HFFc6 (cell line): ENCODE results near the gene THBS2. TPM values are rescaled to one million over a fixed set of nuclear protein-coding genes. Genes with fewer than 3 reads are reported as not detected.

Experiments
- DNase-seq: peaks from one replicate; pipeline ENCODE4 v3.0.0-alpha.2; 2018
- H3K27ac Mint-ChIP-seq: 2 replicates; pipeline ENCODE4 v1.8.0; 2020; ENCODE audit warnings: mild to moderate bottlenecking, mixed read lengths
- H3K27me3 Mint-ChIP-seq: 2 replicates; pipeline ENCODE4 v1.8.0; 2021; ENCODE audit warnings: mild to moderate bottlenecking, moderate library complexity, mixed read lengths; ENCODE audit not compliant: insufficient read depth
- H3K36me3 Mint-ChIP-seq: 2 replicates; pipeline ENCODE4 v1.8.0; 2021; ENCODE audit warnings: low read depth, mixed read lengths
- H3K4me1 Mint-ChIP-seq: 2 replicates; pipeline ENCODE4 v1.8.0; 2020; ENCODE audit warnings: low read depth, mixed read lengths
- H3K4me3 Mint-ChIP-seq: 2 replicates; pipeline ENCODE4 v1.8.0; 2020; ENCODE audit warnings: mild to moderate bottlenecking, moderate library complexity, mixed read lengths
- H3K9me3 Mint-ChIP-seq: 2 replicates; pipeline ENCODE4 v1.8.0; 2020; ENCODE audit warnings: mild to moderate bottlenecking, mixed read lengths
- CTCF ChIP-seq: fragments of 200-600 bp; sonication (generic); IDR thresholded peaks from 2 replicates; pipeline ENCODE4 v1.5.0; 2021; ENCODE audit warnings: antibody characterized with exemption, mild to moderate bottlenecking
- total RNA-seq, 6 experiments: library from RNA; stranded (reverse); fragmentation: NEBNext Ultra II Directional; extraction: Animal tissue kit (Norgen Biotek cat#: 25700); gene quantifications; 2 replicates in 1 of 6; 3 replicates in 5 of 6; pipeline ENCODE4 v1.2.3, GENCODE V29; 2021

The THBS2 gene
- total RNA-seq, 6 experiments from 2014 or later, result 156 to 254 (median 218) TPM

- TF ChIP-seq CTCF, result no peak
- no peak overlapping the region for H3K4me3 Mint-ChIP-seq
- no peaks in the 10 kb centered on the region; the same call in 1 of the 2 replicates for H3K27me3 Mint-ChIP-seq
- H3K9me3 Mint-ChIP-seq, result no peaks in the 10 kb centered on the region
- H3K4me1 Mint-ChIP-seq, result peaks cover 37% of the 10 kb centered on the region
- no peak for DNase-seq
- H3K27ac Mint-ChIP-seq, result no peak overlapping the region
- H3K36me3 Mint-ChIP-seq, result no peaks in the 10 kb centered on the region
Observed at GRCh38 chr6:169286961-169287360, 33.3 kb upstream of the THBS2 start.

- Mint-ChIP-seq H3K4me3 (no peak overlapping the region), H3K9me3 (no peaks in the 10 kb centered on the region), H3K36me3 (no peaks in the 10 kb centered on the region), H3K27ac (no peak overlapping the region), H3K27me3 (no peaks in the 10 kb centered on the region; the same call in 1 of the 2 replicates), H3K4me1 (peaks cover 21% of the 10 kb centered on the region)
- no peak for TF ChIP-seq CTCF
- DNase-seq, result no peak
Observed at GRCh38 chr6:169285165-169285564, 31.5 kb upstream of the THBS2 start.

- Mint-ChIP-seq H3K36me3 (no peaks in the 10 kb centered on the region), H3K4me3 (no peak overlapping the region), H3K27me3 (no peaks in the 10 kb centered on the region; the same call in 1 of the 2 replicates), H3K27ac (no peak overlapping the region), H3K9me3 (no peaks in the 10 kb centered on the region), H3K4me1 (peaks cover 11% of the 10 kb centered on the region)
- no peak for DNase-seq
- no peak for TF ChIP-seq CTCF
Observed at GRCh38 chr6:169283924-169284323, 30.3 kb upstream of the THBS2 start.

- no peaks in the 10 kb centered on the region for H3K9me3 Mint-ChIP-seq
- no peak for TF ChIP-seq CTCF
- H3K36me3 Mint-ChIP-seq, result no peaks in the 10 kb centered on the region
- H3K4me3 Mint-ChIP-seq, result no peak overlapping the region
- no peaks in the 10 kb centered on the region for H3K27me3 Mint-ChIP-seq
- no peak overlapping the region for H3K27ac Mint-ChIP-seq
- peaks cover 6% of the 10 kb centered on the region; the same call in 1 of the 2 replicates for H3K4me1 Mint-ChIP-seq
- no peak for DNase-seq
Observed at GRCh38 chr6:169282043-169282442, 28.4 kb upstream of the THBS2 start.

- Mint-ChIP-seq H3K4me3 (no peak overlapping the region), H3K9me3 (no peaks in the 10 kb centered on the region), H3K4me1 (peaks cover 13% of the 10 kb centered on the region), H3K36me3 (no peaks in the 10 kb centered on the region), H3K27me3 (no peaks in the 10 kb centered on the region), H3K27ac (no peak overlapping the region)
- no peak for TF ChIP-seq CTCF
- no peak for DNase-seq
Observed at GRCh38 chr6:169277619-169278018, 24.0 kb upstream of the THBS2 start.

GRCh38 chr6:169274781-169275180, 21.1 kb upstream of the THBS2 start:
- Mint-ChIP-seq H3K4me1 (peaks cover 39% of the 10 kb centered on the region), H3K27me3 (no peaks in the 10 kb centered on the region), H3K27ac (no peak overlapping the region), H3K9me3 (no peaks in the 10 kb centered on the region), H3K4me3 (no peak overlapping the region), H3K36me3 (no peaks in the 10 kb centered on the region)
- TF ChIP-seq CTCF, result no peak
- DNase-seq, result no peak
